ENCODE data around the gene CACHD1. TPM values are rescaled to one million over a fixed set of nuclear protein-coding genes. Genes with fewer than 3 reads are reported as not detected.

The CACHD1 gene
- polyA plus RNA-seq, 3 donors from 2014 or later = not detected

DNA sequence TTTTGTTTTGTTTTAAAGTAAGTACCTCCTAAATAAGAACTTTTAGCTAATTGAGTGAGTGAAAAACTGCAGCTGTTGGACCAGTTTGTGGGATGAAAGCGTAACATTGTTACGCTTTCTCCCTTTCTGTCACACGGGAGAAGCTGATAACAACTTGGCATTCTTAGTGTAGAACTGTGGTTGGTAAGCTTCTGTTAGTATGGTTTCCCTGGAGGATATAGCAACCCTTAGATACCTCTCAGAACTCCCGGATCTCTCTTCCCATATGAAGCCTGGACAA lies 98.2 kb downstream of the CACHD1 start:
- Mint-ChIP-seq H3K4me1 (no peaks in the 10 kb centered on the region), H3K27me3 (ENCODE audit: low read depth in 3 of 3) (peaks cover 2 to 5% (median 3%) of the 10 kb centered on the region in 3 donors), H3K27ac (no peak overlapping the region), H3K4me3 (no peak overlapping the region), H3K36me3 (no peaks in the 10 kb centered on the region), H3K9me3 (peaks cover 0 to under 1% (median 0%) of the 10 kb centered on the region in 6 donors)
- DNase-seq = no peak

DNA sequence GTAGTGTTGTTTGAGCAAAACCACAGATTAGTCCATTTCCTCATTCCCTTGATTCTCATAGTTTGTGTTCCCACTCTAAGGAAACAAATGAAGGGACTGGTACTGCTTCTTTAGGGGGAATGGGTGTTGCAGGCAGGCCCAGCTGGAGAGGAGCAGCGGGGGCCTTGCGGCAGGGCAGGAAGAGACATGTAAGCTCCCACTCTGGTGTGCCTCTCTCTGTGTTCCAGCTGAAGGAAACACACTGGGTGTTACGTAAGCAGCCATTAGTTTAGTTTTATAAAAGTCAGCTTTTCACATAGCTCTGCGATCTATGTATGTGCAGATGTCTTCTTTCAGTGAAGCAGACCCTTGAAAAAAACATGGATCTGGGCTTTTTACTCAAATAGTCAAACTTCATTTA lies 99.5 kb downstream of the CACHD1 start:
- no peak for DNase-seq
- no peaks in the 10 kb centered on the region for H3K36me3 Mint-ChIP-seq
- no peaks in the 10 kb centered on the region for H3K9me3 Mint-ChIP-seq
- no peak overlapping the region for H3K27ac Mint-ChIP-seq
- peaks cover 1 to 5% (median 3%) of the 10 kb centered on the region in 3 donors for H3K27me3 Mint-ChIP-seq (ENCODE audit: low read depth in 3 of 3)
- no peaks in the 10 kb centered on the region for H3K4me1 Mint-ChIP-seq
- no peak overlapping the region for H3K4me3 Mint-ChIP-seq

DNA sequence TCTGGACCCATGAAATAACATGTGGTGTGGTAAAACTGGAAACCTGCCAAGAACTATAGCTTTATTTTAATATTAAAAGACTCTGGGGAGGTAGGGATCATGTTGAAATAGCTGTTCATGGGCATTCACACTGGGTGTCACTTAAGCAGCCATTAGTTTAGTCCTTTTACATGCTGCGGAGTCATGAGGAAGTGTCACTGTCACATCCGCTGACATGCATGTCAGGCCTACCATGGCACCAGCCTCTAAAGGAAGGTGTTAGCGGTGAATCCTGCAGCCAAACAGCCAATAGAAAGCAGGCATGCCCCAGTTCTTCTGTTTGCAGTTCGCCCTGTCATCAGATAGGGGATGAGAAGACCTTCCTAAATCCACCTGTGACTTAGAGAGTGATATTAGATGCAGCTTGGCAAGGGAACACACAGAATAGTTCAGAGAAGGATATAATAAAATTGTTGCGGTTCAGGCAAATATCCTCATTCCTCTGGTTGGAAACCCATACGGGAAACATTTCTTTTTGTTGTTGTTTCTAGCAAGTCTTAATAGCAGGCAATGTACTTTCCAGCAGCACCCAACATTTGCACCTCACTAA lies 100.4 kb downstream of the CACHD1 start:
- H3K4me1 Mint-ChIP-seq = no peaks in the 10 kb centered on the region
- DNase-seq = no peak
- no peak overlapping the region for H3K27ac Mint-ChIP-seq
- peaks cover 0 to 5% (median 2%) of the 10 kb centered on the region in 3 donors for H3K27me3 Mint-ChIP-seq (ENCODE audit: low read depth in 3 of 3)
- H3K9me3 Mint-ChIP-seq = no peaks in the 10 kb centered on the region
- H3K36me3 Mint-ChIP-seq = no peaks in the 10 kb centered on the region
- no peak overlapping the region for H3K4me3 Mint-ChIP-seq

DNA sequence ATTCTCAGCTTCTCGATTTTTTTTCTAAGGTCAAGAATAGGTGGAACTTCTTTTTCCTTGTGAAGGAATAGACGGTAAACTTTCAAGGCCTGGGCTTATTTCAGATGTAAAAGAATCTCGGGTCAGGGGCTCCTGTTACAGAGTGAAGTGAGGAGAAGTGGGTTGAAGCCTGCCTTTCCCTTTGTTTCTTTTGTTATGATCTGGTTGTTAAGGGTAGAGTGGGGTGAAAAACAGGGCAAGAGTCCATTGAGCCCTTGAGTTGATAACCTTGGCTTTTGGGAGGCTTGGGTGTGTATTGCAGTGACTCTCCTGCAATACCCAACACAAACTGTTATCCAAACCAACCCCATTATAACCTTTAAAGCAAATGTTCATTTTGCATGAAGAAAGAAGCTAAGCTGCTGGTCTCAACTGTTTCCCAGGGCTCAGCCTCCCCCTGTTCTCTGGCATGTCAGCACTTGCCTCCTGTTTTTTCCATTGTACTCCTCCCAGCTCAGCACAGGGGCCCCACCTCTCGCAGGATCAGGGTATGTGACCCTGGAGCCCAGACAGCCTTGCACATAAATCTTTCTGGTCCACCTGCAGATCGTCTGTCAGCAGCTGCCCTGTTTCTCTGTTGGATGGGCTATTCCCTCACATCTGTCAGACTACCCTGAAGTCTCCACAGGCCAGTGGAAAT lies 102.4 kb downstream of the CACHD1 start:
- H3K9me3 Mint-ChIP-seq = no peaks in the 10 kb centered on the region
- no peak overlapping the region for H3K27ac Mint-ChIP-seq
- H3K36me3 Mint-ChIP-seq = no peaks in the 10 kb centered on the region
- H3K4me1 Mint-ChIP-seq = no peaks in the 10 kb centered on the region
- H3K4me3 Mint-ChIP-seq = no peak overlapping the region
- no peak for DNase-seq
- peaks cover 0 to 2% (median 0%) of the 10 kb centered on the region in 3 donors for H3K27me3 Mint-ChIP-seq (ENCODE audit: low read depth in 3 of 3)

DNA sequence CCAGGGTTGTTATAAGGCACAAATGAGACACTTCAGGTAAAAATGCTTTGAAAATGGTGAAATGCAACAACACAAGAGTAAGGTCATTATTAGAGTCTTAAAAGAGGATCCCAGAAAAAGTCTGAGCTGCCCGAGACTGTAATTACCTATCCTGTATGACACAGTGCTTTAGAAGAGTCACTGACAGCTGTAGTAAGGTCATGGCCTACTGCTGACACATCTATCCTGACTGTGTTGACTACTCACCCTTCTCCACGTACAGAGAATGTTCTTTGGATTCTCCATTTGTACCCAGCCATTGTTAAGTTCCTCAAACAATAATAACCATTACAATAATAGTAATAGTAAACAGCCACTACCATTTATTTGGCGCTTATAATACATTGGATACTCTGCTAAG lies 104.4 kb downstream of the CACHD1 start:
- no peaks in the 10 kb centered on the region for H3K36me3 Mint-ChIP-seq
- H3K4me3 Mint-ChIP-seq = no peak overlapping the region
- no peak overlapping the region for H3K27ac Mint-ChIP-seq
- no peaks in the 10 kb centered on the region for H3K9me3 Mint-ChIP-seq
- DNase-seq = no peak
- H3K4me1 Mint-ChIP-seq = no peaks in the 10 kb centered on the region
- peaks cover 0 to 2% (median 0%) of the 10 kb centered on the region in 3 donors for H3K27me3 Mint-ChIP-seq (ENCODE audit: low read depth in 3 of 3)

DNA sequence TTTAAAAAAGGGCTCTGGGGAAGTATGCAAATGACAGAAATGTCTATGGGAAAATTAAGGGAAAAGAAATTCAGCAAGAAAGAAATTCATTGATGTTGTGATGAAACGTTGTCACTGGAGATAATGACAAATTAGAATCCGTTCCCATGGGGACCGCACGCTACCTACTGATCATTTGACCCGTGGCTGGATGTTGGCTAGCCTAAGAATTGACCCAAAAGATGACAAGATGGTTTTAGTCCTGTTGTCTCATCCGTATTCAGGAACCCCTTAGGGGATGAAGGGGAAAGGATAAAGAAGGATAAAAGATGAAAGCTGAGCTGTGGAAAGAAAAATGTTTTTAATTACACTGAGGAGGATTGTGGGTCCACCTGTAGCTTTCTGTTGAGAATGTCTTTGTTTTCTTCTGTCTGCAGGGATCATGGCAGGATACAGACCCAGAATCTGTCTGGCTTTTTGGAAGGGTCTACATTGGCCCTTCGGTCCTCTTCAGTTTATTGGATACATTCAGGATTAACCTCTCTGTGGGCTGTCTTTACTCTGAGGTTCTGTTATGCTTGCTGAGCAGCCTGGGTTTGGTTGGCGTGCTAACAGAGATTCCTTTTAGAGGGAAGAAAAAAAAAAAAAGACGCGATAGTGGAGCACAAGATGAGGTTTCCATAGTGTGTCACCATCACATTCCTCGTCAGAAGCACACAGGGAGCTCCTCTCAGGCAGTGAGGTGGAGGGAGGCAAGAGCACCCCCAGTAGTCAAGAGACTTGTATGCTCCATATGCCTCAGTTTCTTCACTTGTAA lies 106.2 kb downstream of the CACHD1 start:
- no peak overlapping the region for H3K27ac Mint-ChIP-seq
- peaks cover 0 to 2% (median 0%) of the 10 kb centered on the region in 3 donors for H3K27me3 Mint-ChIP-seq (ENCODE audit: low read depth in 3 of 3)
- no peaks in the 10 kb centered on the region for H3K36me3 Mint-ChIP-seq
- H3K9me3 Mint-ChIP-seq = no peaks in the 10 kb centered on the region
- no peak for DNase-seq
- H3K4me1 Mint-ChIP-seq = no peaks in the 10 kb centered on the region
- no peak overlapping the region for H3K4me3 Mint-ChIP-seq

DNA sequence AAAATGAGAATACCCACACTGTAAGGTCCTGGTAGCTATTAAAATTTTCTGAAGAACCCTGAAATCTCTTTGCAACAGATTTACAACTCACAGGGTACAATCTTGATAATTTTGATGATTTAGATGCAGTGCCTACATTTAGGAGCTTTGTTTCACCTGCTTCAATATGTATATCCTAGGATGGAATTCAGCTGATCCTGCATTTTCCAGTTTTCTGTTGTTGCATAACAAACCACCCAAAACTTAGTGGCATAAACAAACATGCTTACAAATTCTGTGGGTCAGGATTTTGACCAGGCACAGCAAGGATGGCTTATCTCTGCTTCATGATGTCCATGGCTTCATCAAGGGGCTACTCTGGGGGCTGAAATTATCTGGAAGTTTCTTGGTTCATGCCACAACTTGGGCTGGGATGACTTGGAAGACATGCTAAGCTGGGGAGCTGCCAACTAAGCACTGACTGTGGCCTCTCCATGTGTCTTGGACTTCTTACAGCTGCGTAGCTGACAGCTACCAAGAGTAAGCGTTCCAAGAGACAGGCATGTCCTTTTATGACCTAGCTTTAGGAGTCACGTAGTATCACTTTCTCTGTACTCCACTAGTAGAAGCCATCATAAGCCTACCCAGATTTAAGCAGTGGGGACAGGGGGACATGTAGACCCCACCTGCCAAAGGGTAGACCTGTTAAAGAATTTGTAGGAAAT lies 108.5 kb downstream of the CACHD1 start:
- Mint-ChIP-seq H3K27me3 (ENCODE audit: low read depth in 3 of 3) (peaks cover 0 to 5% (median 0%) of the 10 kb centered on the region in 3 donors), H3K9me3 (no peaks in the 10 kb centered on the region), H3K4me1 (no peaks in the 10 kb centered on the region), H3K27ac (no peak overlapping the region), H3K4me3 (no peak overlapping the region), H3K36me3 (no peaks in the 10 kb centered on the region)
- no peak for DNase-seq

DNA sequence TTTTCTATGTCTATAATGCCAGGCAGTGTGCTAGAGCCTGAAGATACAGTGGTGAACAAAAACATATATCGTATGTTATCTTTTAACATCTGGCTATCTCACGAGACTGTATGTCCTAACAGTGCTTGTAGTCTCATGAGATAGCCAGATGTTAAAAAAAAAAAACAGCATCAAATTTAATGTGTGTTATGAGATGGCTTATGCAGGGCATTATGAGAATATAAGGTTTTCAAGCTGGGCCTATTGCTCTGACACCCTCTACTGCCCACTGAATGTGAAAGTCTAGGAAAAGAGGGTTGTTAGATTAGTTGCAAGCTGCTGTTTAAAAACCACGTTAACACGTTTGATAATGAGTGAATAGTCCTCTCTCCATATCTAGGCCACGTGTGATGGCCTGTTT lies 109.8 kb downstream of the CACHD1 start:
- Mint-ChIP-seq H3K4me3 (no peak overlapping the region), H3K27me3 (ENCODE audit: low read depth in 3 of 3) (peaks cover 0 to 5% (median 1%) of the 10 kb centered on the region in 3 donors), H3K9me3 (no peaks in the 10 kb centered on the region), H3K27ac (no peak overlapping the region), H3K36me3 (no peaks in the 10 kb centered on the region), H3K4me1 (no peaks in the 10 kb centered on the region)
- no peak for DNase-seq

DNA sequence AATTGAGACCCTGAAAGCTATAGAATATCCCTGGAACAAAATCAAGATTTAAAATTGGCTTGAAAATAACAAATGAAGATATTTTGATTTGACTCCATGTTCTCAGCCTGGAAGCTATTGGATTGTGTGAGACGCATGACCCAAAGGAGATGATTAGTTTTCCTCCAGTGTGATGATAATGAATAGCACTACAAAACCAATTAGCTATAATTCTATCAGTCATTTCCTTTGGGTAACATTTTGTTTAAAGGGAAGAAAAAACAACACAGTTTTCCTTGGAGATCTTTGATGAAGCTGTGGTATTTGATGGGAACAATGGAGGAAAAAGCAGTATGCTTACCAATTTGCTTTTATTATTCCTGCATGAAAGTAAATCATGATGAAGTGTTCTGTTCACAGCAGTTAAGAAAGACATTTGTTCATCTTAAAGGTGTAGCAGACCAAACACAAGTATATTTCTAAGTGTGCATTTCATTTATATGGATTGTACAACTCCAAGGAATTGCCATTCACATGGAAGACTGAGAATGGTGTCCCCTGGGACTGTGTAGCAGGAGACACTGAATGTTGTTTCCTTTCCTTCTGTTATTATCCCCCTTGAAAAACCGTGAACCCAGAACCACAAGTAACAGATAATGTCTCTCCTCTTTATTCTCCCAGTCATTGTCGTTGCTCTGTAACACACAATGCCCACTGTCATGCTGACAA lies 111.4 kb downstream of the CACHD1 start:
- peaks cover 0 to 4% (median 1%) of the 10 kb centered on the region in 3 donors for H3K27me3 Mint-ChIP-seq (ENCODE audit: low read depth in 3 of 3)
- no peaks in the 10 kb centered on the region for H3K4me1 Mint-ChIP-seq
- H3K36me3 Mint-ChIP-seq = no peaks in the 10 kb centered on the region
- no peaks in the 10 kb centered on the region for H3K9me3 Mint-ChIP-seq
- H3K27ac Mint-ChIP-seq = no peak overlapping the region
- no peak for DNase-seq
- no peak overlapping the region for H3K4me3 Mint-ChIP-seq

DNA sequence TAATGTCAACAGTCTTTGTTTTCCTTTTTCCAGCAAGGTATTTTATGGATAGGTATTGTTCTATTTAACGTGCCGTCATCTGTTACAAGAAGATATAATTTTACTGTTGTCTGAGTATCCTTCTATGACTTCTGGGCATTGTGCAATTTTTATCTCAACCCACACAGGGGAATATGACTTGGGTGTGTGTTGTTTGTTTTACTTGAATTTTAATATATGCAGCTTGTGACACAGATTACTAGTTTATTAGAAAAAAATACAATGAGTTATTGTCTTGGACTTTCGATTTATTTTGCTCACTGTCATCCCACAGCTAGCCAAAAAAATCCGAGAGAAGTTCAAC lies 111.9 kb downstream of the CACHD1 start:
- Mint-ChIP-seq H3K4me3 (no peak overlapping the region), H3K9me3 (no peaks in the 10 kb centered on the region), H3K4me1 (no peaks in the 10 kb centered on the region), H3K27me3 (ENCODE audit: low read depth in 3 of 3) (peaks cover 0 to 3% (median 1%) of the 10 kb centered on the region in 3 donors), H3K36me3 (no peaks in the 10 kb centered on the region), H3K27ac (no peak overlapping the region)
- no peak for DNase-seq

DNA sequence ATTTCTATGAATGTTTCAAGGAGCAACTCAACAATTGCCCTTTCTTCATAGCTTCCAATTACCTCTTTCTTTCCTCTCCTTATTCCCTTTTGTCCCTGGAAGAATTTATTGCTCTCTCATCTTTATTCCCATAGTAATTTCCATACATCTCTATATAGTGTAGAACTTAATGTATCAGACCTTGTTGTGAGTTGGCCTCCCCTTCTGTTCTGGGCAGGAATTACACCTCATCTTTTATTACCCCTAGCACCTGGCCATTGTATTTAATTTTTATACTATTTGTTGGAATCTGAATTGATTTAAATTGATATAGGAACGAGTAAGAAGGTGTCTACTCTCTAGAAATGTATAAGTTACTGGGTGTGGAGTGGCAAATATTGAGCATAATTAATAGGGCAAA lies 114.5 kb downstream of the CACHD1 start:
- no peaks in the 10 kb centered on the region for H3K36me3 Mint-ChIP-seq
- H3K4me3 Mint-ChIP-seq = no peak overlapping the region
- DNase-seq = no peak
- no peaks in the 10 kb centered on the region for H3K9me3 Mint-ChIP-seq
- peaks cover 0 to 5% (median 1%) of the 10 kb centered on the region in 3 donors for H3K27me3 Mint-ChIP-seq (ENCODE audit: low read depth in 3 of 3)
- no peak overlapping the region for H3K27ac Mint-ChIP-seq
- no peaks in the 10 kb centered on the region for H3K4me1 Mint-ChIP-seq

DNA sequence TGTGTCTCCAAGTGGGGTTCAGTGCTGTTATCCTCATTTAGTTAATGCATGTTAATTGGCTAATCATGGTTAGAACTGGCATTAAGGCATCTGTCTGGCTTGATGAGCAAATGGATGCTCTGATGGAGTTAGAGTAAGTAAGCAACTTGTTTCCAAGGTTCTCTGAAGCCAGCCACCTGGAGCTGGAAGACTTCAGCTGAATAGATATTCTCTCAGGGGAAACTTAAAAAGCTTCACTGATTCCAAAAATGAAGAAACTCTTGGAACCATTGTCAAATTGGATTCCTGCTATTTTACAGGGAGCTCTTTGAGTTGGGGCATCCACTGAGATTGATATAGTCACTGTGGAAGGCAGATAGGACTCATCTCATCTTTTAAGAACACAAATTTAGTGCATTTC lies 118.9 kb downstream of the CACHD1 start:
- Mint-ChIP-seq H3K36me3 (no peaks in the 10 kb centered on the region), H3K4me3 (no peak overlapping the region), H3K9me3 (no peaks in the 10 kb centered on the region)

DNA sequence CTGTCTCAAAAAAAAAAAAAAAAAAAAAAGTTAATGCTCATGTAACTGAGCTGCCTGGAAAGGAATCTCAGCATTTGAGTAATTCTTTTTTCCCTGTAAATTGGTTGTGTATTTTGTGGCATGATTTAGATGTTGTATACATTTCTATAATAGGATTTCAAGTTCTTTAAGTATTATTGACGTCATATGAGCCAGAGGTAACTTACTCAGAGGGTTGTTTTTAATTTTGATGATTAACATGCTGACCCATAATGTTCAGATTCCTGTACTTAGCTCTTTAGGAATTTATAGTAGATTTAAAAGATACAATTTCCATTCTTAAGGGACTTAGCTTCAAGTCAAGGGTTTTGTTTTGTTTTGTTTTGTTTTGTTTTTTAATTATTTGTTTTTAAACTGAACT lies 120.4 kb downstream of the CACHD1 start:
- Mint-ChIP-seq H3K4me1 (no peaks in the 10 kb centered on the region), H3K36me3 (no peaks in the 10 kb centered on the region), H3K27ac (no peak overlapping the region), H3K9me3 (no peaks in the 10 kb centered on the region), H3K4me3 (no peak overlapping the region), H3K27me3 (ENCODE audit: low read depth in 3 of 3) (peaks cover 2 to 7% (median 6%) of the 10 kb centered on the region in 3 donors)
- no peak for DNase-seq

More for the DNA sequence above, 118.9 kb downstream of the CACHD1 start:
- no peak for DNase-seq
- H3K27ac Mint-ChIP-seq = no peak overlapping the region
- H3K4me1 Mint-ChIP-seq = no peaks in the 10 kb centered on the region
- peaks cover 2 to 7% (median 6%) of the 10 kb centered on the region in 3 donors for H3K27me3 Mint-ChIP-seq (ENCODE audit: low read depth in 3 of 3)
